ENCODE results near the gene OR11H1. TPM values are rescaled to one million over a fixed set of nuclear protein-coding genes. Genes with fewer than 3 reads are reported as not detected.
A peak's percentile ranks its signal among the peaks of the same experiment; 100 is the strongest.
"Not testable (repeated sequence)": the region's sequence is repeated elsewhere in the genome, so short reads cannot be mapped to it uniquely, and the experiment has no call there.

OR11H1 gene
- total RNA-seq (2014; rRNA removed; shearing (Covaris generic)): not detected in 2 replicates

DNA sequence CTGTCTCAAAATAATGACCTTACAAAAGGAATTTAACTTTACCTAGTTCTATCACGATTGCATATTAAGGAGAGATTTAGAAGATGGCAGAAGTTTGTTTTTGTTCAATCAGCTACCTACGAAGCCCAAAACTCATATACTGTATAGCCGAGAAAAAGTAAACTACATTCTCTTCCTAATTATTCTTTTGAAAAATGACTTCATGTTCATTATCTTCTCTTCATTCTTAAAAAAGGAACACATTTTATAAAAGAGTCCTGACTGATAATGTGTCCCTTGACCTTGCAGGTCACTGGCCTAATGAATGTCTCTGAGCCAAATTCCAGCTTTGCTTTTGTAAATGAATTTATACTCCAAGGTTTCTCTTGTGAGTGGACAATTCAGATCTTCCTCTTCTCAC lies at the start of gene OR11H1:
Gene OR11H1 (plus strand): TSS at position 301 of the 400 bp plus-strand sequence. CDS start 0 bp downstream, at position 301.
- not testable (repeated sequence) for DNase-seq (ENCODE audit: low read depth)

DNA sequence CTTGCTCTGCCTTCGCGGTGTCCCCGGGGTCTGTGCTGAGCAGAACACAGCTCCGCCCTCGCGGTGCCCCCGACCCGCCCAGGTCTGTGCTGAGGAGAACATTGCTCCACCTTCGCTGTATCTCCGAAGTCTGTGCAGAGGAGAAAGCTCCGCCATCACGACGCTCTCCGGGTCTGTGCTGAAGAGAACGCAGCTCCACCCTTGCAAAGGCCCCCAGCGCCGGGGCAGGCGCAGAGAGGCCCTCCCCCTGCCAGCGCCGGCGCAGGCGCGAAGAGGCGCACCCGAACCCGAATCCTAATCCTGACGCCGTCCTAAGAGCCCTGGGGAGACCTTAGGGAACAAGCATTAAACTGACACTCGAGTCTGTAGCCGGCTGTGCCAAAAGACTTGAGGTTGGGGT lies 18.0 kb upstream of the OR11H1 start:
- not testable (repeated sequence) for DNase-seq (ENCODE audit: low read depth)

- not testable (repeated sequence) for DNase-seq (ENCODE audit: low read depth)
These were observed 12.1 kb upstream of the OR11H1 start for GRCh38 chr22:15515896-15516295.

DNA sequence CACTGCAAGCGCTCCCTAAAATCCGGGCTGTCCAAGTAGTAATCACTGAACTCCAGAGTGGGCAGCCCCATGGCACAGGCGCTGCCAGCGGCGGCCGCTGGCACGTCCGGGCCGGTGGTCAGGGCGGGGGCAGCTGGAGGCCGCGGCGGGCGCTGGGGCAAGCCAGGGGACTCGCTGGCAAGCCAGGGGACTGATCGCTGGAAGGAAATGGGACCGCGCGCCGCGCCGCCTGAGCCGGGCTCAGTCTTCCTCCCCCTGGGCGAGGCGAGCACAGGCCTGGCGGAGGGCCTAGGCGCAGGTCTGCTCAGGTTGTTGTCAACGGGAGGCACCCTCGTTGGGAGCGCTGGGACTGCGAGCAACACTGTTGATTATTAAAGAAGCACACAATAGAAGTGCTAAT lies 25.8 kb downstream of the OR11H1 start:
- DNase-seq (ENCODE audit: low read depth): peak; percentile 3

- not testable (repeated sequence) for DNase-seq (ENCODE audit: low read depth)
These were observed 35.5 kb downstream of the OR11H1 start for GRCh38 chr22:15563461-15563860.

DNA sequence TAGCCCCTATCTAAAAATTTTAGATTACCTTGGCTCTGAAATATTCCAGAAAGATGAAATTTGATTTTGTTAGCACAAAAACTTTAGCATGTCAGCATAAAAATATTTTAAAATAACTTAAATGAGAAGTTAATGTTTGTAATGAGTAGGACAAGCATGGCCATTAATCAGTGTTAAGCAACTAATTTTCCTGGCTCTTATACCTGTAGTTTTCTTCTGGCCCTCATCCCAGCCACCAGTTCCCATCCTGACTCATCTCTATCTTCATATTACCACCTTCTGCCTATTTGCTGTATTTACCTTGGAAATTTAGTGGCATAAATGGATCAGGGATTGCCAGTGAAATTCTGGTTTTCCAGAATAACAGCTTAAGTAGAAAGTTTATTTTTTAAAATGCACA lies 37.1 kb downstream of the OR11H1 start:
- not testable (repeated sequence) for DNase-seq (ENCODE audit: low read depth)

Other genes with a start within 250 kb of the OR11H1 start
- 1.6 and 3.8 TPM in 2 replicates for gene POTEH, start 161.8 kb downstream of the OR11H1 start, total RNA-seq (2014; rRNA removed; shearing (Covaris generic))